ENCODE data around the gene WNT7B. TPM values are rescaled to one million over a fixed set of nuclear protein-coding genes. Genes with fewer than 3 reads are reported as not detected.

WNT7B gene
- total RNA-seq, 1 experiment from 2014 or later = 66.9 TPM

GRCh38 chr22:46001426-46002106 is 24.6 kb upstream of the WNT7B start:
- H3K4me2 ChIP-seq = no peak overlapping the region
- peaks cover 18% of the 10 kb centered on the region for H3F3A ChIP-seq (ENCODE audit: insufficient read depth, low read depth)
- POLR2A ChIA-PET (ENCODE audit: unreplicated experiment) = no interaction called here
- H3K9me2 ChIP-seq (ENCODE audit: insufficient read depth) = no peaks in the 10 kb centered on the region
- H3K27ac ChIP-seq = no peak overlapping the region
- no peaks in the 10 kb centered on the region for H3K36me3 ChIP-seq (ENCODE audit: low read depth)
- H3K27me3 ChIP-seq (ENCODE audit: insufficient read depth, low read depth) = no peaks in the 10 kb centered on the region
- CTCF ChIA-PET = no interaction called here
- H2AFZ ChIP-seq = no peak overlapping the region
- no peak for DNase-seq
- BruUV-seq (replicated peaks) = no TSS peak
- H3K4me1 ChIP-seq (replicated peaks; ENCODE audit: insufficient read depth) = peaks cover 19% of the 10 kb centered on the region
- TF ChIP-seq CTCF (conservative IDR thresholded peaks at IDR 0.05) (no peak), EZH2 (IDR thresholded peaks at IDR 0.05; ENCODE audit: low read depth) (no peak)
- intact Hi-C loops (cut with micrococcal nuclease; ENCODE audit: unreplicated experiment) = no loop called here
- H3K79me2 ChIP-seq (ENCODE audit: low read depth) = no peaks in the 10 kb centered on the region
- H4K20me1 ChIP-seq (ENCODE audit: insufficient read depth) = no peaks in the 10 kb centered on the region
- no peak overlapping the region for H3K4me3 ChIP-seq
- no peaks in the 10 kb centered on the region for H3K9me3 ChIP-seq (ENCODE audit: insufficient read depth, low read depth)

- ChIA-PET POLR2A (ENCODE audit: unreplicated experiment) (no interaction called here), CTCF (no interaction called here)
- intact Hi-C loops (cut with micrococcal nuclease; ENCODE audit: unreplicated experiment) = no loop called here
- Histone ChIP-seq H4K20me1 (ENCODE audit: insufficient read depth) (no peaks in the 10 kb centered on the region), H3K27ac (no peak overlapping the region), H3K79me2 (ENCODE audit: low read depth) (no peaks in the 10 kb centered on the region), H3K4me1 (replicated peaks; ENCODE audit: insufficient read depth) (peaks cover 14% of the 10 kb centered on the region), H3K4me2 (no peak overlapping the region), H3K4me3 (no peak overlapping the region), H3K9me3 (ENCODE audit: insufficient read depth, low read depth) (no peaks in the 10 kb centered on the region), H2AFZ (no peak overlapping the region), H3K36me3 (ENCODE audit: low read depth) (no peaks in the 10 kb centered on the region), H3K9me2 (ENCODE audit: insufficient read depth) (no peaks in the 10 kb centered on the region), H3K27me3 (ENCODE audit: insufficient read depth, low read depth) (no peaks in the 10 kb centered on the region), H3F3A (ENCODE audit: insufficient read depth, low read depth) (peaks cover 16% of the 10 kb centered on the region)
- TF ChIP-seq CTCF (conservative IDR thresholded peaks at IDR 0.05) (no peak), EZH2 (IDR thresholded peaks at IDR 0.05; ENCODE audit: low read depth) (no peak)
- no TSS peak for BruUV-seq (replicated peaks)
- DNase-seq = no peak
Measured at GRCh38 chr22:46001046-46001425, 24.1 kb upstream of the WNT7B start.

GRCh38 chr22:46000081-46001027 is 23.4 kb upstream of the WNT7B start:
- POLR2A ChIA-PET (ENCODE audit: unreplicated experiment) = no interaction called here
- H3K27me3 ChIP-seq (ENCODE audit: insufficient read depth, low read depth) = no peaks in the 10 kb centered on the region
- H3K4me1 ChIP-seq (replicated peaks; ENCODE audit: insufficient read depth) = peaks cover 14% of the 10 kb centered on the region
- no peak for TF ChIP-seq CTCF (conservative IDR thresholded peaks at IDR 0.05)
- no peak for TF ChIP-seq EZH2 (IDR thresholded peaks at IDR 0.05; ENCODE audit: low read depth)
- BruUV-seq (replicated peaks) = no TSS peak
- H3K4me2 ChIP-seq = no peak overlapping the region
- H3K9me2 ChIP-seq (ENCODE audit: insufficient read depth) = no peaks in the 10 kb centered on the region
- H3K36me3 ChIP-seq (ENCODE audit: low read depth) = no peaks in the 10 kb centered on the region
- no peak overlapping the region for H3K4me3 ChIP-seq
- no peak overlapping the region for H3K27ac ChIP-seq
- no peaks in the 10 kb centered on the region for H3K9me3 ChIP-seq (ENCODE audit: insufficient read depth, low read depth)
- intact Hi-C loops (cut with micrococcal nuclease; ENCODE audit: unreplicated experiment) = no loop called here
- no peaks in the 10 kb centered on the region for H3K79me2 ChIP-seq (ENCODE audit: low read depth)
- no peaks in the 10 kb centered on the region for H4K20me1 ChIP-seq (ENCODE audit: insufficient read depth)
- H2AFZ ChIP-seq = no peak overlapping the region
- CTCF ChIA-PET = no interaction called here
- peaks cover 16% of the 10 kb centered on the region for H3F3A ChIP-seq (ENCODE audit: insufficient read depth, low read depth)
- no peak for DNase-seq

All from PC-9 (cell line).